ENCODE data around the gene CILP. TPM values are rescaled to one million over a fixed set of nuclear protein-coding genes. Genes with fewer than 3 reads are reported as not detected.

CILP gene
- total and polyA plus RNA-seq, 2 of the 13 experiments (the other 11 are each of a cell fraction or from before 2014, with no cell fraction given): 0.03 TPM; not detected in 1

DNA sequence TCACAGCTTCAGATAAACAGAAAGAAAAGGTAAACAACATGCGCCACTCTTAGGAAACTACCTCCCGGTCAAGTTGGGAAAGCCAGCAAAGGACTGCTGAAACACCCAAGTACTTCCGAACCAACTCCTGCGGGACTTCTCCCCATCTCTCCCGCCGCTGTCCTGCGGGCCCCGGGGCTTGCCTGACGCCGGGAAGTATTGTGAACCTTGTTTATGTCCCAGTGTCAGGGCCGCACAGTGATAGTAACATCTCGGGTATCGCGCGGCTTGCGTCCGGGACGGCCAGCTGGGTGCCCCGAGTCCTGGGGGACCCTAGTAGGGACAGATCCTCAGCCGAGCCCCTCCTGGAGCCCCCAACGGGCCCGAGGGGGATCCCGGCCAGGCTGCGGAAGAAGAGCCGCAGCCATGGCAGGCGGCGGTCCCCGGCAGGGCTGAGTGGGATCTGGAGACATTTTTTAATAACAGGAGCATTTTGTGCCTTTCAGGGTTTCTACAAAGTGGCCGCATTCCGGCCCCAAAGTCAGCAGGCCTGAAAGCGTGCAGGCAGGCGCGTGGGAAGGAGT, 26.9 kb downstream of the CILP start (continued):
- TF ChIP-seq, protein P1, sequence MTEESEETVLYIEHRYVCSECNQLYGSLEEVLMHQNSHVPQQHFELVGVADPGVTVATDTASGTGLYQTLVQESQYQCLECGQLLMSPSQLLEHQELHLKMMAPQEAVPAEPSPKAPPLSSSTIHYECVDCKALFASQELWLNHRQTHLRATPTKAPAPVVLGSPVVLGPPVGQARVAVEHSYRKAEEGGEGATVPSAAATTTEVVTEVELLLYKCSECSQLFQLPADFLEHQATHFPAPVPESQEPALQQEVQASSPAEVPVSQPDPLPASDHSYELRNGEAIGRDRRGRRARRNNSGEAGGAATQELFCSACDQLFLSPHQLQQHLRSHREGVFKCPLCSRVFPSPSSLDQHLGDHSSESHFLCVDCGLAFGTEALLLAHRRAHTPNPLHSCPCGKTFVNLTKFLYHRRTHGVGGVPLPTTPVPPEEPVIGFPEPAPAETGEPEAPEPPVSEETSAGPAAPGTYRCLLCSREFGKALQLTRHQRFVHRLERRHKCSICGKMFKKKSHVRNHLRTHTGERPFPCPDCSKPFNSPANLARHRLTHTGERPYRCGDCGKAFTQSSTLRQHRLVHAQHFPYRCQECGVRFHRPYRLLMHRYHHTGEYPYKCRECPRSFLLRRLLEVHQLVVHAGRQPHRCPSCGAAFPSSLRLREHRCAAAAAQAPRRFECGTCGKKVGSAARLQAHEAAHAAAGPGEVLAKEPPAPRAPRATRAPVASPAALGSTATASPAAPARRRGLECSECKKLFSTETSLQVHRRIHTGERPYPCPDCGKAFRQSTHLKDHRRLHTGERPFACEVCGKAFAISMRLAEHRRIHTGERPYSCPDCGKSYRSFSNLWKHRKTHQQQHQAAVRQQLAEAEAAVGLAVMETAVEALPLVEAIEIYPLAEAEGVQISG (CRISPR knock-in tag; IDR thresholded peaks at IDR 0.05): peak; percentile 12; the same call in 1 of the 2 replicates
- TF ChIP-seq, protein P2, sequence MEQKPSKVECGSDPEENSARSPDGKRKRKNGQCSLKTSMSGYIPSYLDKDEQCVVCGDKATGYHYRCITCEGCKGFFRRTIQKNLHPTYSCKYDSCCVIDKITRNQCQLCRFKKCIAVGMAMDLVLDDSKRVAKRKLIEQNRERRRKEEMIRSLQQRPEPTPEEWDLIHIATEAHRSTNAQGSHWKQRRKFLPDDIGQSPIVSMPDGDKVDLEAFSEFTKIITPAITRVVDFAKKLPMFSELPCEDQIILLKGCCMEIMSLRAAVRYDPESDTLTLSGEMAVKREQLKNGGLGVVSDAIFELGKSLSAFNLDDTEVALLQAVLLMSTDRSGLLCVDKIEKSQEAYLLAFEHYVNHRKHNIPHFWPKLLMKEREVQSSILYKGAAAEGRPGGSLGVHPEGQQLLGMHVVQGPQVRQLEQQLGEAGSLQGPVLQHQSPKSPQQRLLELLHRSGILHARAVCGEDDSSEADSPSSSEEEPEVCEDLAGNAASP (CRISPR knock-in tag; IDR thresholded peaks at IDR 0.05; ENCODE audit: borderline replicate concordance): no peak
- TF ChIP-seq ZNF850 (CRISPR knock-in tag; conservative IDR thresholded peaks at IDR 0.05): no peak
- TF ChIP-seq, protein P3, sequence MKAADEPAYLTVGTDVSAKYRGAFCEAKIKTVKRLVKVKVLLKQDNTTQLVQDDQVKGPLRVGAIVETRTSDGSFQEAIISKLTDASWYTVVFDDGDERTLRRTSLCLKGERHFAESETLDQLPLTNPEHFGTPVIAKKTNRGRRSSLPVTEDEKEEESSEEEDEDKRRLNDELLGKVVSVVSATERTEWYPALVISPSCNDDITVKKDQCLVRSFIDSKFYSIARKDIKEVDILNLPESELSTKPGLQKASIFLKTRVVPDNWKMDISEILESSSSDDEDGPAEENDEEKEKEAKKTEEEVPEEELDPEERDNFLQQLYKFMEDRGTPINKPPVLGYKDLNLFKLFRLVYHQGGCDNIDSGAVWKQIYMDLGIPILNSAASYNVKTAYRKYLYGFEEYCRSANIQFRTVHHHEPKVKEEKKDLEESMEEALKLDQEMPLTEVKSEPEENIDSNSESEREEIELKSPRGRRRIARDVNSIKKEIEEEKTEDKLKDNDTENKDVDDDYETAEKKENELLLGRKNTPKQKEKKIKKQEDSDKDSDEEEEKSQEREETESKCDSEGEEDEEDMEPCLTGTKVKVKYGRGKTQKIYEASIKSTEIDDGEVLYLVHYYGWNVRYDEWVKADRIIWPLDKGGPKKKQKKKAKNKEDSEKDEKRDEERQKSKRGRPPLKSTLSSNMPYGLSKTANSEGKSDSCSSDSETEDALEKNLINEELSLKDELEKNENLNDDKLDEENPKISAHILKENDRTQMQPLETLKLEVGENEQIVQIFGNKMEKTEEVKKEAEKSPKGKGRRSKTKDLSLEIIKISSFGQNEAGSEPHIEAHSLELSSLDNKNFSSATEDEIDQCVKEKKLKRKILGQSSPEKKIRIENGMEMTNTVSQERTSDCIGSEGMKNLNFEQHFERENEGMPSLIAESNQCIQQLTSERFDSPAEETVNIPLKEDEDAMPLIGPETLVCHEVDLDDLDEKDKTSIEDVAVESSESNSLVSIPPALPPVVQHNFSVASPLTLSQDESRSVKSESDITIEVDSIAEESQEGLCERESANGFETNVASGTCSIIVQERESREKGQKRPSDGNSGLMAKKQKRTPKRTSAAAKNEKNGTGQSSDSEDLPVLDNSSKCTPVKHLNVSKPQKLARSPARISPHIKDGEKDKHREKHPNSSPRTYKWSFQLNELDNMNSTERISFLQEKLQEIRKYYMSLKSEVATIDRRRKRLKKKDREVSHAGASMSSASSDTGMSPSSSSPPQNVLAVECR (CRISPR knock-in tag; IDR thresholded peaks at IDR 0.05; ENCODE audit: borderline replicate concordance): peak; percentile 55
- TF ChIP-seq XRCC5 (optimal IDR thresholded peaks at IDR 0.05; ENCODE audit: low read length): peak; percentile 38
- TF ChIP-seq YEATS4 (CRISPR knock-in tag; IDR thresholded peaks at IDR 0.05; ENCODE audit: borderline replicate concordance): peak; percentile 64
- no peak for TF ChIP-seq CREM (IDR thresholded peaks at IDR 0.05)
- no peak for TF ChIP-seq CREM (CRISPR knock-in tag; IDR thresholded peaks at IDR 0.05)
- TF ChIP-seq SIN3A (IDR thresholded peaks at IDR 0.05; ENCODE audit: borderline replicate concordance, low read depth, low read length): peak; percentile 83
- 0 out of 2 replicates have a peak, but pooled peaks have one; percentile 11 for TF ChIP-seq ELF1 (CRISPR knock-in tag; IDR thresholded peaks at IDR 0.05)
- TF ChIP-seq, protein P4, sequence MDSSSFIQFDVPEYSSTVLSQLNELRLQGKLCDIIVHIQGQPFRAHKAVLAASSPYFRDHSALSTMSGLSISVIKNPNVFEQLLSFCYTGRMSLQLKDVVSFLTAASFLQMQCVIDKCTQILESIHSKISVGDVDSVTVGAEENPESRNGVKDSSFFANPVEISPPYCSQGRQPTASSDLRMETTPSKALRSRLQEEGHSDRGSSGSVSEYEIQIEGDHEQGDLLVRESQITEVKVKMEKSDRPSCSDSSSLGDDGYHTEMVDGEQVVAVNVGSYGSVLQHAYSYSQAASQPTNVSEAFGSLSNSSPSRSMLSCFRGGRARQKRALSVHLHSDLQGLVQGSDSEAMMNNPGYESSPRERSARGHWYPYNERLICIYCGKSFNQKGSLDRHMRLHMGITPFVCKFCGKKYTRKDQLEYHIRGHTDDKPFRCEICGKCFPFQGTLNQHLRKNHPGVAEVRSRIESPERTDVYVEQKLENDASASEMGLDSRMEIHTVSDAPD (CRISPR knock-in tag; IDR thresholded peaks at IDR 0.05): 0 out of 2 replicates have a peak, but pooled peaks have one; percentile 11
- peak; percentile 48; the same call in 1 of the 2 replicates for TF ChIP-seq ZNF563 (CRISPR knock-in tag; IDR thresholded peaks at IDR 0.05)
- peak; percentile 47 for TF ChIP-seq HNRNPLL (IDR thresholded peaks at IDR 0.05; ENCODE audit: low read depth, low read length, poor library complexity, severe bottlenecking)
- no peak for TF ChIP-seq ZNF329 (CRISPR knock-in tag; IDR thresholded peaks at IDR 0.05; ENCODE audit: low read depth)
- 0 out of 2 replicates have a peak, but pooled peaks have one; percentile 12 for TF ChIP-seq NCOA1 (CRISPR knock-in tag; IDR thresholded peaks at IDR 0.05)
- peak; percentile 73; the same call in 1 of the 2 replicates for TF ChIP-seq ZSCAN30 (CRISPR knock-in tag; IDR thresholded peaks at IDR 0.05)
- peak; percentile 38; the same call in 1 of the 2 replicates for TF ChIP-seq TGIF2 (CRISPR knock-in tag; IDR thresholded peaks at IDR 0.05)
- TF ChIP-seq, protein P5, sequence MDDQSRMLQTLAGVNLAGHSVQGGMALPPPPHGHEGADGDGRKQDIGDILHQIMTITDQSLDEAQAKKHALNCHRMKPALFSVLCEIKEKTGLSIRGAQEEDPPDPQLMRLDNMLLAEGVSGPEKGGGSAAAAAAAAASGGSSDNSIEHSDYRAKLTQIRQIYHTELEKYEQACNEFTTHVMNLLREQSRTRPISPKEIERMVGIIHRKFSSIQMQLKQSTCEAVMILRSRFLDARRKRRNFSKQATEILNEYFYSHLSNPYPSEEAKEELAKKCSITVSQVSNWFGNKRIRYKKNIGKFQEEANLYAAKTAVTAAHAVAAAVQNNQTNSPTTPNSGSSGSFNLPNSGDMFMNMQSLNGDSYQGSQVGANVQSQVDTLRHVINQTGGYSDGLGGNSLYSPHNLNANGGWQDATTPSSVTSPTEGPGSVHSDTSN (CRISPR knock-in tag; IDR thresholded peaks at IDR 0.05; ENCODE audit: borderline replicate concordance): no peak
